GM21786 (cell line): Measurements from ENCODE around the gene MYD88.
"Not testable (repeated sequence)": the region's sequence is repeated elsewhere in the genome, so short reads cannot be mapped to it uniquely, and the experiment has no call there.

Source experiments
- ATAC-seq: cut with Tn5 transposase; IDR thresholded peaks from one replicate; pipeline ENCODE4 v1.9.1; 2021; ENCODE audit not compliant: unreplicated experiment

Gene MYD88

DNA sequence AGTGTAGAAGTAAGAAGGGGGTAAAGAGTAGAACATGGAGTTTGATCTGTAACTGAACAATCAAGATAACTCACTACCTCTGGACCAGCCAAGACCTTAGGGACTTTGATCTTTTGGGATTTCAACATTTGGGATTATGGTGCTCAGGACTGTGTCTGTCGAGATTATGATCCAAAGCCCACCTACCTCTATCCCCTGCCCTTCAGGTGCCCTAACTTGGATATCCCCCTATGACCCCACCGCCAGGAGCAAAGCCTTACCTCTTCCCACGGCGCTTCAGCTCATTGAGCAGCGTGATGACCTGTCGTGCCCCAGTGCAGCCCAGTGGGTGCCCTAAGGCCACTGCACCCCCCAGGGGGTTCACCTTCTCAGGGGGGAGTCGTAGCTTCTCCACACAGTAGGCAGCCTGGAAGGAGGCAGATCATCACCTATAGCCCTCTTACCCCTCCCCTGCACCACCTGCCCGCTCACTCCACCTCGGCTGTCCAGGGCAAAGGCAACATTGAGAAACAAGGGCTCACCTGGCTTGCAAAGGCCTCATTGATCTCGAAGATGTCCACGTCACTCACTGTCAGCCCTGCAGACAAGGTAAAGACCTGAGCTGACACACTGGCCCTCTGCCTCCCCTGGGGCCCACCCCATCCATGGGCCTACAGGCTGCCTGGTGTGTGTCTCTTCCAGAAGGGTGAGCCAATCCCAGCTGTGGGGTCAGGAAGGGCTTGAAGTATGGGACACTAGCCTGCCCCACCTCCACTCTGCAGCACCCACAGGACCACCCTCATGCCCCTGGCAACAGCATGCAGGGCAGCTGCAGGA is 12.9 kb upstream of the MYD88 start:
- no peak for ATAC-seq

DNA sequence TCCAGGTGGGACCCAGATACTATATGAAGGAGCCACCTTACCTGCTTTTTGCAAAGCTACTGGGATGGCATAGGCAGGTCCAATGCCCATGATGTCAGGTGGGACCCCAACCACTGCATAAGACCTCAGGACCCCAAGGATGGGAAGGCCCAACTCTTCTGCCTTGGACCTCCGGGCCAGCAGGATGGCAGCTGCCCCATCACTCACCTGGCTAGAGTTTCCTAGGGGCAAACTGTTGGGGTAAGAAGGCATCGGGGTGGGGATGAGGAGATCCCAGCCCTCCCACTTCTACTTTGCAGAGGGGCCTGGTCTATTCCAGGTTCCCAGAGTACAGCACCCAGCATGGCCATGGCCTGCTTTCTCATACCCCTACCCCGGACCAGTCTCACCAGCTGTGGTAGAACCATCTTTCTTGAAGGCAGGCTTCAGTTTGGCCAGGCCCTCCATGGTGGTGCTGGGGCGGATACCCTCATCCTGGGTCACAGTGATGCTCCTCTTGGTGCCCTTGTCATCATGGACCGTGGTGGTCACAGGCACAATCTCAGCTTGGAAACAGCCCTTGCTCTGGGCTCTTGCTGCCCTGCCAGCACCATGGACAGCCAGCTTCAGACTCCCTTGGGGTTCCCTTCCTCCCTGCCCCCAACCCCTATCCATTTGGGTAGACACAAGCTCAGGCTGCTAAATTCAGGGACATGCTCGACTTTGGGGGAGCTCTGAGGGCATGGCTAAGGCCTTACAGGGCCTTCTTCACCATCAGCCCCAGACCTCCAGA is 12.2 kb upstream of the MYD88 start:
- ATAC-seq: no peak

DNA sequence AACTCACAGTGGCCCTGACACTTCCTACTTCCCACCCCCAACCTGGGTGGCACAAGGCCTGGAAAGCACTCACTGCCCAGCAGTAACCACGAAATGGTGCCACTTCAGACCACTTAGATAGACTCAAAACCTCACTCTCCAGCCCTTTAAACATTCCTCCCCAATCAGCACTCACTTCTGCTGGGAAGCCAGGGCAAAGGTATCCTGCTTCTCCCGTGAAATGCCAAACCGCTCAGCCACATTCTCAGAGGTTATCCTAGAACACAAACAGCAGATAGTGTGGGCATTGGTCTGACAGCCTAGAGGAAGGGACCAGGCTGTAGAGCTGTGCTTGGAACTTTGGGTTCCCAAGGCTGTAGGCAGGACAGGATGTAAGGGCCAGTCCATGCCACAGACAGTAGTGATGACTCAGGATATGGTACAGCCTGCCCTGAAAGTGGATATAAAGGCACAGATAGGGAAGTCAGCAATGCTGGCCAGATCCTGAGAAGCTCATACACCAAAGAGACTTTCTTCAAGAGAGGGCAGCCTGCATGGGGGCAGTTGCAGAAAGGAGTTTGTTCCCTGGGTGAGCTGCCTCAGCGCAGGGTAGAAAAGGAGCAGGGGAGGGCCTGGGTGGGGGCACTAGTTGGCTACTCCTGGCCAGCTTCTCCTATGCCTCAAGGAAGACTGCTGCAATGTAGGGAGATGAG is 10.7 kb upstream of the MYD88 start:
- no peak for ATAC-seq

DNA sequence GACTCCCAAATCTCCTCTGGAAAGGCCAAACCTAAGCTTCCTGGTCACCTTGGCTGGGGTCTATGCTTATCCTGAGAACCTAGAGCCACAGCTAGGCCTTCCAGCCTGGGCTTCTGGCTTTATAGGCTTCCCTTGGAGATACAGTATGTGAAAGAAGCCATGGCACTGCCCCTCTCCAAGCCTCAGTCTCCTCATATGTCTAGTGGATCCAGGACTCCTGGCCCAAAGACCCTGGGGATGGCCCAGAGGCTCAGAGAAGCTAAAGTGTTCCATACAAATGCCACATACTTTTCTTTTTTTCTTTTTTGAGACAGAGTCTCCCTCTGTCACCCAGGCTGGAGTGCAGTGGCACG is 10.2 kb upstream of the MYD88 start:
- ATAC-seq: no peak

DNA sequence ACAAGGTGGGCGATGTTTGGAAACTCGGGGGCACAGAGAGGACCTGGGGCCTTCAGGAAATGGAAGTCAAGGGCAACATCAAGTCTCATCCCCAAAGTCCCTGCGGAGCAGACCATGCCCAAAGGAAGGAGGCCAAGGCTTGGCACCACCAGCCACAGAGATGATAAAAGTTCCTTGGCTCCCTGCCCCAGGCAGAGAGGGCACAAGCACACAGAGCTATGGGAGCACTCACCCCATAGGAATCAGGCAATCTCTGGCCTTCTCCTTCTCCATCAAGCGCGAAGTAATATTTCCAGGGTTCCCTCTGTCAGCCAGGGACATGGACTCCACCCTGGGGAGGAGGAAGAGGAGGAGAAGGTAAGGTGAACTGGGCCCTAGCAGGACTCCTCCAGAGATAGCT is 9.4 kb upstream of the MYD88 start:
- no peak for ATAC-seq

DNA sequence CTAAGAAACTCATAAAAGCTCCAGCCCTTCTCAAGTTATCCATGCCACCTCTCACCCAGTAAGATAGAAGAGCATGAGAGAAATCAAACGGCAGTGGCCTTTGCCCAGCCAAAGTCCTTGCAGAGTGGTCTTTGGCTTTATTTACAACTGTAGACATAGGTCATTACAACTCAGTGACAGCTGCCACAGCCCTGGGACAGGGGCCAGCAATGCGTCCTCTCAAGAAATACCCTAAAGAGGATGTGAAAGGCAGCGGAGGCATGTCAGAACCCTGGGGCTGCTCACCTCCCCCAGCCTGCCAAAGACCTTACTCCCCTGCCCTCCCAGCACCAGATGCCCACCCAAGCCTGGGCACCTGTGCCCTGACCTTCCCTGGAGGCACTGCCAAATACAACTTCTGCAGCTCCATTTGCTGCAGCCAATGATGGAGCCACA is 7.8 kb upstream of the MYD88 start:
- ATAC-seq: no peak

DNA sequence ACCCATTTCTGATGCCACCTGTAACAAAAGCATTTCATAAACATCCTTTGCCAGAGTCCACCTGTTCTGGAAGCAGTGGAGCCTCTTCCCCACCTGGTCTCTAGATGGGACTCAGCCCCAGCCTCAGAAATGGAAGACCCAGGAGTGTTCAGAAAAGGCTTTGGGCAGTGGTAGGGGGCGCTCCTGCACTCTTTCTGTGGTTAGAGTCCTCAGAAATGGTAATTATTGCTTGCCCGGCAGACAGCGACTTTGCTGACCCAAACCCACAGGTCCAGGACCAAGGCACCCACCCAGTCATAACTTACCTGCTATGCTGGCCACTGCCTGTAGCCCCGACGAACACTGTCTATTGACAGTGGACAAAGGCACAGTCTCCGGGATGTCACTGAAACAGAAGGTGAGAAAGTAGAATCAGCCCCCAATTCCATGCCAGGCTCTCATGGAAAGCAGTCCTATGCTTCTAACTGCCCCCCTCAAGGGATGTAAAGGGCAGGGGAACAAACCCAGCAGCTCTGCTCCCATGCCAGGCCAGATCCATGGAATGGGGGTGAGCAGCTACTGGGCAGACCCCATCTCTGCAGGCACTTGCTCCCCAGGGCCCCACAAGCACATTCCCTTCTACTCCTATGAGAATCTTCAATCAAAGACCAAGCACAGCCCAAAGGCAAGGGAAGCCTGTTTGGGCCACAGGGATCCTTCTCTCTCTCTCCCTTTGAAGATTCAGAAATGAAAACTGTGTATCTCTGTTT is 6.7 kb upstream of the MYD88 start:
- no peak for ATAC-seq

DNA sequence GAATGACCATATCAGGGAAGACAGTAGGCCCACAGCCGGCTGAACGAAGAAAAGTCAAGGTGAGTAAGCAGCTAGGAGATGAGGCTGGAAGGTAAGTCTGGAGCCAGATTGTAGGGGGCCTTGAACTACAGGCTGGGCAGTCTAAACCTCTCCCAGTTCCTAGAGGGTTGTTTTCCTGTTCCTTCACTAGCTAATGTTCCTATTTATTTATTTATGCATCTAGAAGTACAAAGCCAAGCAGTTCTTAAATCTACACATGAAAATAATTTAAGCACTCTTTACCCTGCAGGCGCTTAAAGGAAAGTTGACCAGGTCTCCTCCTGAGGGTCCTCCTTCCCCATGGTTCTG is 5.3 kb upstream of the MYD88 start:
- ATAC-seq: no peak

DNA sequence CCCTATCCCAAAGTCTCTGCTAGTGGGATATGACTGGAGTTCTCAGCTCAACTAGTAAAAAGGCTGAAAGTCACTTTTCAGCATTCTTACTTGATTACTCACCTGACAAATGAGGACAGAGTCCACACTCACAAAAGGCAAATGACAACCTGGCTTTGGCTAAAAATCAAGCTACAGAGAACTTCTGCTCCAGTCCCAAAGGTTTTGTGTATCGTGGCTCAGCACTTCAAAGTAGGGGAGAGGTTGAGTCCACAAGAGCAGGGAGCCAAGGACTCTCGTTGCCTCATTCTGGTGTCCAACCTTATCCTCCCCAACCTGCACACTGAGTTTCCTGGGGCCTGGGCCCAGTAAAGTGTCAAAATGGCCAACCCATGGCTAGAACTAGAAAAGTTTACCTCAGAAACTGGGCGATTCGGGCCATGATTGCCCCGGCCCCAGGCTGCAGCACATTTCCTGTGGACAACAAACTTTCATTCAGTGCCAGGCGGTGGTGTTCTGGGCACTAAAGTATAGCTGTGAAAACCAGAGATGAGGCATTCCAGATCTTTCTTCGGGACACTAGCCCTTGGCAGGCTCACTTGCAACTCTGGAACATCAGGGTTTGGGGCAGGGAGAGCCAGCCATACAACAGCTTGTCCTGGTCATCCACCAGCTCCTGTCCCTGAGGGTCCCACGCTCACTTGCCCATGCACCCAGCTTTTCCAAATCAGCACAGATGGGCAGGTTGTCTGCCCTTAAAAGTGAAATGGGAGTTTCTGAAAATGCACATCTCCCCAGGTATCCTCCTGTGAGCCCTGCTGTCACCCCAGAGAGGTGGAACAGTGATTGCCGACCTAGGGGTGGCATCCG is 4.7 kb upstream of the MYD88 start:
- no peak for ATAC-seq

DNA sequence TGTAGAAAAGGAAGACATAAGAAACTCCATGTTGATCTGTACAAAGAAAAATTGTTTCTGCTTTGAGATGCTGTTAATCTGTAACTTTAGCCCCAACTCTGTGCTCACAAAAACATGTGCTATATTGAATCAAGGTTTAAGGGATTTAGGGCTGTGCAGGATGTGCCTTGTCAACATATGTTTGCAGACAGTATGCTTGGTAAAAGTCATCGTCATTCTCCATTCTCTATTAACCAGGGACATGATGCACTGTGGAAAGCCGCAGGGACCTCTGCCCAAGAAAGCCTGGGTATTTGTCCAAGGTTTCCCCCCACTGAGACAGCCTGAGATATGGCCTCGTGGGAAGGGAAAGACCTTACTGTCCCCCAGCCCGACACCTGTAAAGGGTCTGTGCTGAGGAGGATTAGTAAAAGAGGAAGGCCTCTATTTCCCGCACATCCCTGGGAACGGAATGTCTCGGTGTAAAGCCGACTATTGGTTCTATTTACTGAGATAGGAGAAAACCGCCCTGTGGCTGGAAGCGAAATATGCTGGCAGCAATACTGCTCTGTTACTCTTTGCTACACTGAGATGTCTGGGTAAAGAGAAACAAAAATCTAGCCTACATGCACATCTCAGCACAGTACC is 3.8 kb upstream of the MYD88 start:
- ATAC-seq: not testable (repeated sequence)

DNA sequence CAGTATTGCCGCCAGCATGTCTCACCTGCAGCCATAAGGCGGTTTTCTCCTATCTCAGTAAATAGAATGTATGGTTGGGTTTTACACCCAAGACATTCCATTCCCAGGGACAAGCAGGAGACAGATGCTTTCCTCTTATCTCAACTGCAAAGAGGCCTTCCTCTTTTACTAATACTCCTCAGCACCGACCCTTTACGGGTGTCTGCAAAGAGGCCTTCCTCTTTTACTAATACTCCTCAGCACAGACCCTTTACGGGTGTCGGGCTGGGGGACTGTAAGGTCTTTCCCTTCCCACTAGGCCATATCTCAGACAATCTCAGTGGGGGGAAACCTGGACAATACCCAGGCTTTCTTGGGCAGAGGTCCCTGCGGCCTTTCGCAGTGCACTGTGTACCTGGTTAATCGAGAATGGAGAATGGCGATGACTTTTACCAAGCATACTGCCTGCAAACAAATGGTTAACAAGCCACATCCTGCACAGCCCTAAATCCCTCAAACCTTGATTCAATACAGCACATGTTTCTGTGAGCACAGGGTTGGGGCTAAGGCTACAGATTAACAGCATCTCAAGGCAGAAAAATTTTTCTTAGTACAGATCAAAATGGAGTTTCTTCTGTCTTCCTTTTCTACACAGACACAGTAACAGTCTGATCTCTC is 2.7 kb upstream of the MYD88 start:
- ATAC-seq: not testable (repeated sequence)

DNA sequence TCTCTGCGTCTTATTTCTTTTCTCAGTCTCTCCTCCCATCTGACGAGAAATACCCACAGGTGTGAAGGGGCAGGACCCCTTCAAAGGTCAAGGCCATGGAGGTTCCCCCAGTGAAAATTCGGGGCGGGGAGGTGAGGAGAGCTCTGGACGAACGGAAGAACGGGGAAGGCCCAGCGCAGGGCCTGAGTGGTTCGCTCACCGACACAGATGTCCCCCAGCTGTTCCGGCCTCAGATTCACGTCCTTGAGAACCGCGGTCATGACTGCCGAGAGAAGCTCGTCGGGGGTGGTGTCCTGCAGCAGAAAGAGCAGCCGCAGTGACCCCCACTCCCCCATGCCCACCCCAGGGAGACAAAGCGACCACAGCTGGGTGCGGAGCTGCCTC is 2.1 kb upstream of the MYD88 start:
- ATAC-seq: no peak

DNA sequence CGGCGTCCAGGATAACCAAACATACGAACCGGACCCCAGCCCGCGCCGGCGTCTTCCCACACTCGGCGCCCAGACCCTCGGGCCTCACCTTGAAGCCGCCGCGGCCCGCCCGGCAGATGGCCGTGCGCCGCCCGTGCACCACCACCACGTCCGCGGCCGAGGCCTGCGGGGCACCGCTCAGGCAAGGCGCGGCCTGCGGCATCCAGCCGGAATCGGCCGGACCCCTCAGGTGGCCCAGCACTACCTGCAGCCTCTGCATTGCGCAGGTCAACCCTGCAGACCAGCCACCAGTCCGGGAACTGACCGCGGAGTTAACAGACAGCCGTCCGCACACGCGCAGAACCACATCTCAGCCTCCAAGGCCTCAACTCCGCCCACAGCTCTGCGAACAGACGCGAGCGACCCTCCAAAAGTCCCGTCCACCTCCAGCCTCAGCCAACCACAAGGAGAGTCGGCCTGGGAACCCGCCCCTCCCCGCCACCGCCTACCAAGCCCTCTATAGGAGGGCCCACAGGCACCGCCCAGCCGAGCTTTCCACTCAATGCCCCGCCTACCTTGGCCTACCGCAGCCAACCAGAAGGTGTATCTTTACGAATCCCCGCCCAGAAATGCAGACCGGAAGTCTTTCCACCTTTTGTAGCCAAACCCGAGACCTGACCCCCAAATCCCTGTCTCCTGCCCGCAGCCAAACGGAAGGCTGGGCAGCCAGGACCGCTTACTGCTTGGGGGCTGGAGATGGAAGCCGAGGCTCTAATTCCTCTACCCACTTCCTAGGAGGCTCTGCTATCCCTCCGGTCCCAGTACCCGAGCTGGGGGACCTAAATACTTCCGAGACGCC is 1.5 kb upstream of the MYD88 start, which contains the start of gene ACAA1:
TSS of gene ACAA1 (minus strand) at position 351 of the 838 bp plus-strand sequence. CDS start at position 259, 92 bp downstream.
- ATAC-seq: peak; percentile 86

DNA sequence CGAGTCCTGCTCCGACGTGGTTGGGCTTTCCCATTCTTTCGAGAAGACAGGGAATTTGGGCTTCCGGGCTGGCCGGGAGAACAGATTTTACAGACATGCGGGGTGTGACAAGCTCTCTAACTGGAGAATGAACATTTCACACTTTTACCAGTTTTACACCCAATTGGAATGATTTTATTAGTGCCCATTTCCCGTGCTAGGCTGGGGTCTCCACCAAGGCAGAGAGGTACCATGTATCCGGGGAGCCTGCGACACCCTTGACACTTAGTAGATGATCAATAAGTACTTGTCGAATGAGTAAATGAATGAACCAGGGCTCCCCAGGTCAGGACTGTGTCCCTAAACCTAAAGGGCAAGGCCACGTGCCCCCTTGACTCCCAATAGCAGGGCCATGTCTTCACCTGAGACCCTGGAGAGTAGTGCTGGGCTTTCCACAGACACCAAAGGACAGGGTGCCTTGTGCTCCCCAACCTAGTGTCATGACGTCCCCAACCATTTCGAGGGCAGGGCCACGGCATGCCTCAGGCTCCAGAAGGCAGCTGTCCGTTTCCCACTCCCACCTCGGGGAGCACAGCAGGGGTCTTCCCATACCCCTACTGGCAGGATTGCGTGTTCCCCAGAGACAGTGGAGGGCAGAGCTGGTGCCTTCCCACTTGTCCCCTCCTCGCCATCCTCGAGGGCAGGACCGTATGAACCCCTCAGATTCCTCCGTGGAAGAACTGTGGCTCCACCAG is 679 bp upstream of the MYD88 start:
- no peak for ATAC-seq

DNA sequence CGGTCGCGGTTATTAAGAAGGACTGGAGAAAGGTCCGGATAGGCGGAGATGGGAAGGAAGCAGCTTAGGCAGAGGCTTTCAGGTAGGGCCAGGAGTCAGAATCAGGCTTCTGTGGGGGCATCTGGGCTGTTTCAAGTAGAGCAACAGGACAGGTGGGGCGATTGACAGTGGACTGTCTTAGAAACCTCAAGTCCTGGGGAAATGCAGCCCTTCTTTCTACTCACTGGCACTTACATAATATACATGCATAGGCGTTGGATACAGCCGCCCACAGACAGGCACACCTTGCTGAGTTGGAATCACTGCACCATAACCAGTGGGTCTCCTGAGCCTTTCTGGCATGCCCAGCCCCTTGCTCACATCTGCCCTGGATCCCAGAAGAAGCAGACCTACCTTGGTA is 730 bp downstream of the MYD88 start:
- ATAC-seq: no peak

DNA sequence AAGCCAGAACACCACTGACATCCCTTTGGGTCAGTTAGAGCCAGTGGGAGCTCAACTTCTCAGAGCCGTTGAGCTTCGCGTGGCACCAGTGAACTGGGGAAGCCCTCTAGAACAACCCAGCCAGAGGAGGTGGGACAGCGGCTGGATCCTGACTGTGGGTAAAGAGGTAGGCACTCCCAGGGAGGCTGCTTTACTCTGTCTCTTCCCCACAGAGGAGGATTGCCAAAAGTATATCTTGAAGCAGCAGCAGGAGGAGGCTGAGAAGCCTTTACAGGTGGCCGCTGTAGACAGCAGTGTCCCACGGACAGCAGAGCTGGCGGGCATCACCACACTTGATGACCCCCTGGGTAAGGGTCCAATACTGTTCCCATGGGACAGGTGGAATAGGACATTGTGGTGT is 1.2 kb downstream of the MYD88 start:
- ATAC-seq: no peak

DNA sequence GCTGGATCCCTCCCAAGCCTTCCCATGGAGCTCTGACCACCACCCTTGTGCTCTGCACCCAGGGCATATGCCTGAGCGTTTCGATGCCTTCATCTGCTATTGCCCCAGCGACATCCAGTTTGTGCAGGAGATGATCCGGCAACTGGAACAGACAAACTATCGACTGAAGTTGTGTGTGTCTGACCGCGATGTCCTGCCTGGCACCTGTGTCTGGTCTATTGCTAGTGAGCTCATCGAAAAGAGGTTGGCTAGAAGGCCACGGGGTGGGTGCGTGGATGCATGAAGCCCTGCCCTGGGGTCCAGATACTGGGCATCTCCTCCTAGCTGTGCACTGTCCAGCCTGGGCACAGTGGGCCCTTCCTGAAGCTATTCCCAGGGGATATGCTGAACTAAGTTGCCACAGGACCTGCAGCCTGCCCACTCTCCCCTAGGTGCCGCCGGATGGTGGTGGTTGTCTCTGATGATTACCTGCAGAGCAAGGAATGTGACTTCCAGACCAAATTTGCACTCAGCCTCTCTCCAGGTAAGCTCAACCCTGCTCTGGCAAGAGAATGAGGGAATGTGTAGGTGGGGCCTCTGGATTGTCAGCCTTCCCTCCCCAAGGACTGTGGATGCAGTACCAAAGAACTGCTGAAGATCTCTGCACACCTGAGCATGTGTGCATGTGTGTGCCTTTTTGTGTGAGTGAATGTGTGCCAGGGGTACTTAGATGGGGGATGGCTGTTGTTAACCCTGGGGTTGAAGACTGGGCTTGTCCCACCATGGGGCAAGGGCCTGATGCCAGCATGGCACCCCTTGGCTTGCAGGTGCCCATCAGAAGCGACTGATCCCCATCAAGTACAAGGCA is 2.1 kb downstream of the MYD88 start:
- ATAC-seq: no peak
